Ovary (tissue), 9 donors: ENCODE measurements around the gene DMRTC2. TPM values are rescaled to one million over a fixed set of nuclear protein-coding genes. Genes with fewer than 3 reads are reported as not detected.

Source experiments
- DNase-seq, 5 donors: peaks; one replicate each; pipeline ENCODE4 v3.0.0-alpha.2; 2019 to 2020
- H3K27ac ChIP-seq, 2 donors: fragments of 200-600 bp; one replicate each; pipeline versions ENCODE4 v1.5.1 to v1.8.0; 2019 to 2022
- H3K27me3 ChIP-seq: fragments of 200-600 bp; one replicate; pipeline ENCODE4 v1.8.0; 2022
- H3K36me3 ChIP-seq: fragments of 200-600 bp; sonication (generic); one replicate; pipeline ENCODE4 v1.5.1; 2019
- H3K4me1 ChIP-seq: one replicate; pipeline ENCODE4 v1.8.1; 2013; ENCODE audit warnings: mild to moderate bottlenecking, moderate library complexity; ENCODE audit not compliant: insufficient read depth
- H3K4me3 ChIP-seq: fragments of 200-600 bp; sonication (generic); one replicate; pipeline ENCODE4 v1.5.1; 2017
- H3K9me3 ChIP-seq, 2 donors: fragments of 200-600 bp in 1 of 2; sonication (generic) in 1 of 2; one replicate each; pipeline versions ENCODE4 v1.5.1 to v1.8.1; 2013 to 2019; ENCODE audit warnings: mild to moderate bottlenecking in 1 of 2, moderate library complexity in 1 of 2
- EP300 ChIP-seq: sonication (generic); formaldehyde crosslinking; IDR thresholded peaks from one replicate; pipeline ENCODE4 v1.6.1; 2017; ENCODE audit warnings: antibody characterized with exemption
- POLR2A ChIP-seq: fragments of 450-650 bp; IDR thresholded peaks from one replicate; pipeline ENCODE4 v1.6.1; 2017; ENCODE audit warnings: antibody characterized with exemption, mild to moderate bottlenecking, moderate library complexity
- whole genome bisulfite sequencing, 3 donors: extraction: QIAGEN DNeasy Blood & Tissue Kit in 1 of 3; methylation state at CpG; one replicate each; pipeline versions ENCODE4 v1.1.5 to v1.1.7; 2013 to 2017; 5-methylcytosine and 5-hydroxymethylcytosine counted together
- intact Hi-C, 4 donors: fragments of 100-400 bp; cut with DNase I; formaldehyde crosslinking; loops; one replicate each; pipeline versions ENCODE4 v1.11.0 to v1.15.1; 2022 to 2023
- polyA plus RNA-seq, 2 donors: library from polyadenylated mRNA; stranded (reverse); fragments of 200-250 nt in 1 of 2; fragments of 350-450 nt in 1 of 2; fragmentation: Illumina TruSeq in 1 of 2; extraction: RNeasy Lipid Tissue Mini Kit (QIAGEN cat#74804) in 1 of 2; gene quantifications; one replicate each; pipeline ENCODE4 v1.2.3, GENCODE V29; 2013 to 2014
- total RNA-seq, 7 donors: library from RNA; depleted of rRNA in 2 of 7; stranded (reverse); fragments of >200 nt in 2 of 7; fragmentation: NEBNext Ultra II Directional in 3 of 7; extraction: Animal tissue kit (Norgen Biotek cat#: 25700) in 3 of 7; gene quantifications; one replicate each; pipeline versions ENCODE4 v1.1.0 to v1.2.4, GENCODE V29; 2016 to 2023
- TF ChIP-seq, protein P1 (sequence below), 3 donors: fragments of 450-650 bp in 2 of 3; fragments of 200-600 bp in 1 of 3; IDR thresholded peaks; one replicate each; pipeline versions ENCODE4 v1.5.1 to v1.8.0; 2016 to 2022; ENCODE audit warnings: antibody characterized with exemption in 3 of 3, mild to moderate bottlenecking in 1 of 3
- donor health status: DM: no; HTN: no; CAD: no; lungs with moderate emphysema.
- donor health status: DM: no; HTN: no; CAD: no.
- donor health status: Bipolar disorder and iron deficiency.
- donor health status: DM: yes; HTN: yes; CAD: no.
- donor health status: DM: no; HTN: no; CAD: no.
- donor health status: DM: yes; HTN: yes; CAD: no.

DMRTC2 gene
- total and polyA plus RNA-seq, 9 donors = 0.07 TPM; not detected in 8

DNA sequence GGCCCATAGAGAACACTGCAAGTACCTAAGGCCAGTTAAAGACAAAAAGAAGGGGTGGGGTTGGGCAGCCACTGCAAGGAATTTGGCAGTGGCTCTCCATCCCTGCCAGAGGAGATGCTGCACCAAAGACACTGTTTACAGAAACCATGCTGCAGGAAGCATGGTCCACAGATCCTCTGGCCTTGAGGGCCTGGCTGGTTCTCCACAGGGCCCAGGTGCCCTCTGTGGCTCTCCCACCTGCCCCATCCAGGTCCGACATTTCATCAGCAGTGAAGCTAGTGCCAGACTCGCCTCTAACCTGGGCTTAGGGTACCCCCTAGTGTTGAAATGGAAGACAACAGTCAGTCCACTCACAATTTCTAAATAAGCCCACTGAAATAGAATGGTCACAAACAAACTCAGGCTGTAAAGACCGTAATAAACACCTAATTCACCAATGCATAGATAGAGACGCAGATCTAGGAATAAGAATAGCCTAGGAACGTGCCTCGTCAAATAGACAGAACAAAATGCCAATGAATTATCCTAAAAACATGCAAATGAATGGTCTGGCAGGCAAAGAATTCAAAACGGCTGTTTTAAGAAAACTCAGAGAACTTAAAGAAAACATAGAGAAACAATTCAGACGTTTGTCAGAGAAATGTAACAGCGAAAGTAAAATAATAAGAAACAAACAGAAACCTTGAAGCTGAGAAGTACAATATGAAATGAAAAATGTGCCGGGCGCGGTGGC, 23.7 kb upstream of the DMRTC2 start:
- Histone ChIP-seq H3K27ac (no peak overlapping the region), H3K4me1 (no peaks in the 10 kb centered on the region), H3K4me3 (no peak overlapping the region), H3K9me3 (no peaks in the 10 kb centered on the region), H3K36me3 (no peaks in the 10 kb centered on the region), H3K27me3 (no peaks in the 10 kb centered on the region)
- intact Hi-C loops = no loop called here
- TF ChIP-seq EP300 = no peak
- TF ChIP-seq, protein P1, sequence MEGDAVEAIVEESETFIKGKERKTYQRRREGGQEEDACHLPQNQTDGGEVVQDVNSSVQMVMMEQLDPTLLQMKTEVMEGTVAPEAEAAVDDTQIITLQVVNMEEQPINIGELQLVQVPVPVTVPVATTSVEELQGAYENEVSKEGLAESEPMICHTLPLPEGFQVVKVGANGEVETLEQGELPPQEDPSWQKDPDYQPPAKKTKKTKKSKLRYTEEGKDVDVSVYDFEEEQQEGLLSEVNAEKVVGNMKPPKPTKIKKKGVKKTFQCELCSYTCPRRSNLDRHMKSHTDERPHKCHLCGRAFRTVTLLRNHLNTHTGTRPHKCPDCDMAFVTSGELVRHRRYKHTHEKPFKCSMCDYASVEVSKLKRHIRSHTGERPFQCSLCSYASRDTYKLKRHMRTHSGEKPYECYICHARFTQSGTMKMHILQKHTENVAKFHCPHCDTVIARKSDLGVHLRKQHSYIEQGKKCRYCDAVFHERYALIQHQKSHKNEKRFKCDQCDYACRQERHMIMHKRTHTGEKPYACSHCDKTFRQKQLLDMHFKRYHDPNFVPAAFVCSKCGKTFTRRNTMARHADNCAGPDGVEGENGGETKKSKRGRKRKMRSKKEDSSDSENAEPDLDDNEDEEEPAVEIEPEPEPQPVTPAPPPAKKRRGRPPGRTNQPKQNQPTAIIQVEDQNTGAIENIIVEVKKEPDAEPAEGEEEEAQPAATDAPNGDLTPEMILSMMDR (IDR thresholded peaks at IDR 0.05) = no peak
- no peak for TF ChIP-seq POLR2A
- 32 to 38% (median 34%) methylated on average over 12 of the region's 12 CpGs for WGBS, 3 donors
- no peak for DNase-seq

DNA sequence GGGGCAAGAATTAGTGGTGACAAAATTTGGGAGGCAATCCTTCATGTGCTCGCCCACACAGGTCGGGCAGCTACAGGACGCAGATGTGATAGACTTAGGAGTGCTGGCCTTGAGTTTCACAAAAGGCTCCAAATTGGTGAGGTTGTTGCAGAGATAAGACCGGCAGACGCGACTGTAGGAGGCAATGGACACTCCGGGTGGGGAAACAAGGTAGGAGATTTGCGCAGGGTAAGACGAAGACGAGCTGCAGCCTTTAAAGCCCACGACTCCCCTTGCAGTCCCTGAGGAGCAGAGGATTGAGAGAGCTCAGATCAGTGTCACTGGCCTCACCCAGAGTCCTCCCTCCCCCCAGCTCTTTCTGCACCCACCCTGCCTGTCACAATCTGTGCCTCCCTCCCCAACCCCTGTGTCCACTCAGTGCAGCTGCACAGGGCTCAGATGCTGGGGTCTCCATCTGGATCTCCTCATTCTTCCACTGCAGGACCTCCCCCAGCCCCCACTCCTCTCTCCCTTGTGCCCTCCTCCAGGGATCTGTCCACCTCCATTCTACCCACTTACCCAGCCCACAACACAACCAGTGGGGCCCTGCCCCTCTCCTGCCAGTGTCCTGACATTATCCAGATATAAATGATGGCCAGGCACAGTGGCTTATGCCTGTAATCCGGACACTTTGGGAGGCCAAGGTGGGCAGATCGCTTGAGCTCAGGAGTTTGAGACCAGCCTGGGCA, 6.7 kb upstream of the DMRTC2 start:
- no peak for DNase-seq
- Histone ChIP-seq H3K27ac (no peak overlapping the region), H3K4me3 (no peak overlapping the region), H3K4me1 (no peaks in the 10 kb centered on the region), H3K9me3 (no peaks in the 10 kb centered on the region), H3K36me3 (no peaks in the 10 kb centered on the region), H3K27me3 (no peaks in the 10 kb centered on the region)
- 10 to 22% (median 12%) methylated on average over 13 of the region's 13 CpGs for WGBS, 3 donors
- intact Hi-C loops = no loop called here
- TF ChIP-seq POLR2A (no peak), EP300 (no peak)
- TF ChIP-seq, protein P1 (IDR thresholded peaks at IDR 0.05) = no peak

DNA sequence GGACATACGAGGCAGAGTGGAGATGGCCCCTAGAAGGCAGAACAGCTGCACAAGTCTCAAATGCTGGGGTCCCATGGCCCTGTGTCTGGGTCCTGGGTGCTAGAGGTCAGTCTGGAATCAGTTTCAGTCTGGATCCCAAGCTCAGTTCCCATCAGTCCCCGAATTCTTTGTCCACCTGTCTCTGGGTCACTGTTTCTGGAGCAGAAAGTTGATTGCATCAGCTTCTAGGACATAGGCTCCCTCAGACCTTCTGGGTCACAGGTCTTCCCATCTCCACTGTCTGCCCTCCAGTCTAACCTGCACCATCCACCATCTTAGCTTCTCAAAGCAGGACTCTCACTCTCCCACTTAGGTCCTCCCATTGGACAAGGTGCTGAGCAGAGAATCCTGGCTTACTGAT, 5.6 kb upstream of the DMRTC2 start:
- Histone ChIP-seq H3K27ac (no peak overlapping the region), H3K9me3 (no peaks in the 10 kb centered on the region), H3K36me3 (no peaks in the 10 kb centered on the region), H3K4me3 (no peak overlapping the region), H3K27me3 (no peaks in the 10 kb centered on the region), H3K4me1 (no peaks in the 10 kb centered on the region)
- intact Hi-C loops = no loop called here
- no peak for DNase-seq
- whole genome bisulfite sequencing, 3 donors = 44 to 57% (median 52%) methylated on average over 2 of the region's 2 CpGs
- TF ChIP-seq EP300 (no peak), POLR2A (no peak)
- TF ChIP-seq, protein P1 (IDR thresholded peaks at IDR 0.05) = no peak

DNA sequence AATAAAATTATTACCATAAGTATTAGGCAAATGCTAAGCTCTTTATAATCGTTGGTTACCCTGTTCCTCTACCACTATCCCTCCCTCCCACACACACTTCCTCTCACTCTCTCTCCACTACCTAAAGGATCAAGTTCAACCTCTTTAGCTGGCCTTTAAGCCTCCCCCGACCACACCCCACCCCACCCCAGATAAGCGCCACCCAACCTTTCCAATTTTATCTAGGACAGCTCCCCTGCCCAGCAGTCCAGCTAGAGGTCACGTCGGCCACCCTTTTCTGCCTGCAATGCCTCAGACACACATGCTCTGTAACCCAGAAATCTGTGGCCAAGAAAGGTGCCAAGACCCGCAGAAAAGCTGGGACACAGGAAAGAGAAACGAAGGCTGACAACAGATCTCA, 1.5 kb upstream of the DMRTC2 start:
- WGBS, 3 donors = 51 to 58% (median 52%) methylated on average over 7 of the region's 7 CpGs
- Histone ChIP-seq H3K27me3 (no peaks in the 10 kb centered on the region), H3K36me3 (no peaks in the 10 kb centered on the region)

More for the DNA sequence above, 1.5 kb upstream of the DMRTC2 start:
- H3K9me3 ChIP-seq = no peaks in the 10 kb centered on the region
- DNase-seq = no peak
- TF ChIP-seq POLR2A (no peak), EP300 (no peak)
- TF ChIP-seq, protein P1 (IDR thresholded peaks at IDR 0.05) = no peak
- no peaks in the 10 kb centered on the region for H3K4me1 ChIP-seq
- H3K4me3 ChIP-seq = no peak overlapping the region
- intact Hi-C loops = no loop called here
- H3K27ac ChIP-seq = no peak overlapping the region
